ENCODE data around the gene COPRS.
"Not testable (repeated sequence)": the region's sequence is repeated elsewhere in the genome, so short reads cannot be mapped to it uniquely, and the experiment has no call there.

The COPRS gene

DNA sequence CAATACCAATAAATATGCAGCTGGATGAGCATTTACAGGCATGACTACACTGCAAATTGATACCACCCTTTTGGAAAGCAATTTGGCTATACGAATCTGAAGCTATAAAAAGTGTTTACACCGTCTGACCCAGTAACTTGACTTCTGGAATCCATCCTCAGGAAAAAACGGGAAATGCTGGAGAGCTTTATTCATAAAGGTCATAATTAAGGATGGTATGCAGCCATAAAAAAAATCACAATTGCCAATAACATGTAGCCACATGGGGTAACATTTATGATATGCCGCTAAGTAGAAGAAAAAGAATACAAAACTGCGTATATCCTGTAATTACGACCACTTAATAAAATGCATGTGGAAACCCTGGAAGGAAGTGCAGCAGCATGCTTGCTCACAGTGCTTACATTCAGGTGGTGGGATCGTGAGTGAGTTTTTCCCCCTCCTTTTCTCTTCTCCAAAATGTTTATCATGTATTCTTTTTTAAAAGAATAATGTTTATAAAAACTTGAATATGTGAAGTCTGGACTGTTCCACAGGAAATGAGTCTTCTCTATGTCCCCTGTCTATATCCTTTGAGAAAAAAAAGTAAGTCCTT, 34.2 kb downstream of the COPRS start:
- Histone ChIP-seq H3K4me2 (no peak overlapping the region), H3K36me3 (no peaks in the 10 kb centered on the region), H3K27me3 (no peaks in the 10 kb centered on the region), H4K20me1 (no peaks in the 10 kb centered on the region), H3K4me1 (peaks cover 0 to 11% (median 3%) of the 10 kb centered on the region in 10 experiments; a peak in 6 of 20 replicates), H3K9me3 (replicated peaks in 1 of 11) (peaks cover 0 to 1% (median 0%) of the 10 kb centered on the region in 11 experiments; a peak in 1 of 22 replicates), H3K4me3 (no peak overlapping the region), H3K9ac (no peak overlapping the region), H3K27ac (no peak overlapping the region)
- TF ChIP-seq Cebpa-rat (IDR thresholded peaks at IDR 0.05): no peak

DNA sequence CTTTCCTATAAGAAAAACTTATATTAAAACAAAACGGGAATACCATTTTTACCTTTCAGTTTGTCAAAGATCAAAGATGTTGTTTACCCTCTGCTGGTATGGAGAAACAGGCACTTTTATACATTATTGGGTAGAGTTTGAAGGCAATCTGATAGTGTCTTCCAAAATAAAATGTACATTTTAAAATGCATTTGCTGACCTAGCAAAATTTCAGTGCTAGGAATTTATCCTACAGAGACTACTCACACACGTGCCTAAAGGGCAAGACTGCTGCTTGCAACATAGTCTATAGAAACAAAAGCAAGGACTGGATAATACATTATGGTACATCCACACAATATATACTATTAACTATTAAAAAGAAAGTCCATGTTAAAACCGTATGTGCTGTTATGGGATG, 36.0 kb downstream of the COPRS start:
- Histone ChIP-seq H3K9me3 (replicated peaks in 1 of 11) (peaks cover 0 to 11% (median 0%) of the 10 kb centered on the region in 11 experiments; a peak in 3 of 22 replicates), H4K20me1 (no peaks in the 10 kb centered on the region), H3K9ac (no peak overlapping the region), H3K36me3 (no peaks in the 10 kb centered on the region), H3K27me3 (no peaks in the 10 kb centered on the region), H3K27ac (no peak overlapping the region), H3K4me3 (no peak overlapping the region), H3K4me1 (peaks cover 0 to 11% (median 3%) of the 10 kb centered on the region in 10 experiments; a peak in 6 of 20 replicates), H3K4me2 (no peak overlapping the region)
- no peak for TF ChIP-seq Cebpa-rat (IDR thresholded peaks at IDR 0.05)

- Histone ChIP-seq H3K9ac (no peak overlapping the region), H3K4me1 (peaks cover 0 to 3% (median under 1%) of the 10 kb centered on the region in 10 experiments; a peak in 5 of 20 replicates), H3K4me3 (no peak overlapping the region), H3K36me3 (no peaks in the 10 kb centered on the region), H3K4me2 (no peak overlapping the region), H3K27ac (no peak overlapping the region), H3K27me3 (no peaks in the 10 kb centered on the region), H3K9me3 (replicated peaks in 1 of 11) (peaks cover 0 to 11% (median 0%) of the 10 kb centered on the region in 11 experiments; a peak in 3 of 22 replicates), H4K20me1 (no peaks in the 10 kb centered on the region)
- no peak for TF ChIP-seq Cebpa-rat (IDR thresholded peaks at IDR 0.05)
These were observed 38.2 kb downstream of the COPRS start for GRCh38 chr17:31820691-31821435.

DNA sequence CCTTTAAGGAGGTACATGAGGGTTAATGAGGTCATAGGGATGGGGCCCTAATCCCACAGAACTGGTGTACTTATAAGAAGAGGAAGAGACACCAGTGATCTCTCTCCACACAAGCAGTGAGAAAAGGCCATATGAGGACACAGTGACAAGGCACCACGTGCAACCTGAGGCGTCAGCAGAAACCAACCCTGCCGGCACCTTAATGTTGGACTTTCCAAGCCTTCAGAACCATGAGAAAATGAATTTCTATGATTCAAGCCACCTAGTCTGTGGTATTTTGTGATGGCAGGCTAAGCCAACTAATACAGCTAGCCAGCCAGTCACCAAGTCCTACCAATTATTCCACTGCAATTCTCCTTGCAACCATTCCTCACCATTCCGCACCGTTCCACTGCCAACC, 39.5 kb downstream of the COPRS start:
- TF ChIP-seq Cebpa-rat (IDR thresholded peaks at IDR 0.05): no peak
- no peaks in the 10 kb centered on the region for H3K4me1 ChIP-seq
- H3K9me3 ChIP-seq (replicated peaks in 1 of 11): peaks cover 0 to 11% (median 0%) of the 10 kb centered on the region in 11 experiments; a peak in 3 of 22 replicates
- H3K27me3 ChIP-seq: no peaks in the 10 kb centered on the region
- H3K4me2 ChIP-seq: no peak overlapping the region
- H3K9ac ChIP-seq: no peak overlapping the region
- H3K36me3 ChIP-seq: no peaks in the 10 kb centered on the region
- H3K4me3 ChIP-seq: no peak overlapping the region
- no peaks in the 10 kb centered on the region for H4K20me1 ChIP-seq
- no peak overlapping the region for H3K27ac ChIP-seq

GRCh38 chr17:31818863-31819262, 40.2 kb downstream of the COPRS start:
- peaks cover 0 to 11% (median 0%) of the 10 kb centered on the region in 11 experiments; a peak in 3 of 22 replicates for H3K9me3 ChIP-seq (replicated peaks in 1 of 11)
- H3K9ac ChIP-seq, H3K4me1 ChIP-seq, H3K36me3 ChIP-seq, H3K27ac ChIP-seq, H3K27me3 ChIP-seq, H3K4me3 ChIP-seq, H3K4me2 ChIP-seq, H4K20me1 ChIP-seq: not testable (repeated sequence)

DNA sequence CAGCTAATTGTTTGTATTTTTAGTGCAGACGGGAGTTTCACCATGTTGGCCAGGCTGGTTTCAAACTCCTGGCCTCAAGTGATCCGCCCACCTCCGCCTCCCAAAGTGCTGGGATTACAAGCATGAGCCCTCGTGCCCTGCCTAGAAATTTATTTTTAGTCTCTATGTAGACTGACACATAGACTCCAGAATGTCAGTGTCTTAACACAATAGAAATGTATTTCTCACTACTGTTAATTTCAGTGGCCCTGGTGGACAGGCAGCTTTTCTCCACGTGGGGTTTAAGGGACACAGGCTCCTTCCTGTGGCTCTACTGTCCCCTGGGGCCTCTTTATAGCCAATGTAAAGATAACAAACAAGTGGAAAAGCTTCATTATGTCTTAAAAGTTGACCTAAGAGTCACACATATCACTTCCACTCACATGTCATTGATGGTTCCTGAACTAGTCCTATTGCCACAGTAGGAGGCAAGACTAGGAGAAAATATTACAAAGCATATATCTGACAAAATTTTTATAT, 43.8 kb downstream of the COPRS start:
- H3K9me3 ChIP-seq (replicated peaks in 1 of 11): peaks cover 0 to 11% (median 0%) of the 10 kb centered on the region in 11 experiments; a peak in 5 of 22 replicates
- H3K4me2 ChIP-seq: no peak overlapping the region
- no peak for TF ChIP-seq Cebpa-rat (IDR thresholded peaks at IDR 0.05)
- no peak overlapping the region for H3K27ac ChIP-seq
- H3K36me3 ChIP-seq: no peaks in the 10 kb centered on the region
- no peaks in the 10 kb centered on the region for H3K27me3 ChIP-seq
- no peak overlapping the region for H3K4me3 ChIP-seq
- no peaks in the 10 kb centered on the region for H4K20me1 ChIP-seq
- no peak overlapping the region for H3K9ac ChIP-seq
- peaks cover 0 to 7% (median 0%) of the 10 kb centered on the region in 10 experiments; a peak in 2 of 20 replicates for H3K4me1 ChIP-seq

DNA sequence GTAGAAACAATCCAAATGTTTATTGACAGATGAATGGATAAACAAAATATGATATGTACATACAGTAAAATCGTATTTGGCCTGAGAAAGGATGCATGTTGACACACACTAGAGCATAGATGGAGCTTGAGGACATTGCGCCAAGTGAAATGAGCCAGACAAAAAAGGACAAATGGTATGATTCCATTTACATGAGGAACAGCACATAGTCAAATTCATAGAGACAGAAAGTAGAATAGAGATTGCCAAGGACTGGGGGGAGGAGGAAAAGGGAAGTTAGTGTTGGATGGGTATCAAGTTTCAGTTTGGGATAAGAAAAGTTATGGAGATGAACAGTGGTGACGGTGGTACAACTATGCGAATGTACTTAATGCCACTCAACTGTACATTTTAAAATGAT, 47.9 kb downstream of the COPRS start:
- no peak overlapping the region for H3K27ac ChIP-seq
- TF ChIP-seq Cebpa-rat (IDR thresholded peaks at IDR 0.05): no peak
- no peak overlapping the region for H3K9ac ChIP-seq
- peaks cover 0 to 20% (median 9%) of the 10 kb centered on the region in 11 experiments; a peak in 14 of 22 replicates for H3K9me3 ChIP-seq (replicated peaks in 1 of 11)
- no peaks in the 10 kb centered on the region for H3K36me3 ChIP-seq
- no peaks in the 10 kb centered on the region for H4K20me1 ChIP-seq
- H3K27me3 ChIP-seq: no peaks in the 10 kb centered on the region
- H3K4me3 ChIP-seq: no peak overlapping the region
- peaks cover 0 to 10% (median 4%) of the 10 kb centered on the region in 10 experiments; a peak in 14 of 20 replicates for H3K4me1 ChIP-seq
- H3K4me2 ChIP-seq: 0 out of 22 replicates have a peak overlapping the region, but pooled peaks of 1 of the 11 experiments have one; percentile 18

DNA sequence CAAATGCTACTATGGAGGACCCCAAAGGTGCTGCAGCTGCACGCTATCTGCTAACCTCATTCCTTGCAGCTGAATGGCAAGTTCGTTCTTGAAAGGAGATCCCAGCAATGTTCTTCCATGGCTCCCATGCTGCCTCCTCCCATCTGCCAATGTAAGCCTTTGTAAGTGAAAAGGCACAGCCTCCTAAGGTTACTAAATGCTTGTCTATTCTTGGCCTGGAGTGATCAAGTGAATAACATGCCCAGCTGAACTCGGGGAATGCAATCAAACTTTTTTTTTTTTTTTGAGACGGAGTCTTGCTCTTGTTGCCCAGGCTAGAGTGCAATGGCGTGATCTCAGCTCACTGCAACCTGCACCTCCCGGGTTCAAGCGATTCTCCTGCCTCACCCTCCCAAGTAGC, 49.2 kb downstream of the COPRS start:
- not testable (repeated sequence) for H3K27ac ChIP-seq, H3K4me3 ChIP-seq, H3K27me3 ChIP-seq, H3K9ac ChIP-seq, H3K4me2 ChIP-seq, H4K20me1 ChIP-seq, H3K36me3 ChIP-seq
- Histone ChIP-seq H3K4me1 (peaks cover 0 to 20% (median 13%) of the 10 kb centered on the region in 10 experiments; a peak in 15 of 20 replicates), H3K9me3 (replicated peaks in 1 of 11) (peaks cover 0 to 20% (median 9%) of the 10 kb centered on the region in 11 experiments; a peak in 14 of 22 replicates)

DNA sequence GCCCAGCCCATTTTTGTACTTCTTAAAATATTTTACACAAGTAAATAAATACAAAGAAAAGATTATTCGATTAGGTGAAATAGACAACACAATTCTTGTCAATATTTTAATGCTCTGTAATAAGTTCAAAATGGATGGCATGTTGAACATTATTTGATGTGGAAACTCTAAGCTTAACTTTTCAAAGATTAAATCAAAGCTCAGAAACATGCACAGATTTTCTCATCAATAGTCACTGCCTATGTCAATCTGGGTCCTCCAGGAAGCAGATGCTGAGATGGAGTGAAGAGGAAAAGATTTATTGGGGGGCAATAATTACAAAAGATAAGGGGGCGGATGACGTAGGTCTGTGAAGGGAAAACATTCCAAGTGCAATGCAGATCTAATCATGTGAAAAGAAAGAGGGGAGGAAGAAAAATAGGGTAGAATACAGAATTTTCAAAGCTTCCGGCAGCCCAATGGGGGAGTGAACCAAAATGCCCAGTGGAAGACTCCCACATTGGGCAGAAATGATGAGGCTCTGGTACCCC, 50.5 kb downstream of the COPRS start:
- Histone ChIP-seq H3K4me3 (no peak overlapping the region), H3K4me2 (no peak overlapping the region), H3K36me3 (no peaks in the 10 kb centered on the region), H3K4me1 (peaks cover 0 to 24% (median 13%) of the 10 kb centered on the region in 10 experiments; a peak in 17 of 20 replicates), H3K27ac (no peak overlapping the region), H3K27me3 (no peaks in the 10 kb centered on the region), H4K20me1 (no peaks in the 10 kb centered on the region), H3K9me3 (replicated peaks in 1 of 11) (peaks cover 0 to 20% (median 9%) of the 10 kb centered on the region in 11 experiments; a peak in 14 of 22 replicates), H3K9ac (no peak overlapping the region)
- no peak for TF ChIP-seq Cebpa-rat (IDR thresholded peaks at IDR 0.05)
